ENCODE measurements around the gene TMEM209.

Gene TMEM209

DNA sequence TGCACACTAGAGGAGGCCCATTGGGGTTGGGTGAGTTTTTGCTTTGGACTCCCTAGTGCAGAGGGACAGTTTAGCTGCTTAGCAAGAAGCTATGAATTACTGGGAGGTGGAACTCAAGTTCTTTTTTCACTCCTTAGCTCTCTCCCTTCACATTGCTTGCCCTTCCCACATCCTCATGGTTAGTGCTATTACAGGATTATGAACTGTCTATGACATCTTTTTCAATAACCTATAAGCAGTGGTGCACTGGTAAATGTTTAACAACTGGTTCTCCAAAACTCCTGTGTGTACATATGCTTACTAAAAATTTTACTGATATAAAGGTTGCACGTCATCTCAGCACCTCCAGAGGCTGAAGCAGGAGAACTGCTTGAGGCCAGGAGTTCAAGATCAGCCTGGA lies 8.6 kb upstream of the TMEM209 start:
- TF ChIP-seq, protein P1, sequence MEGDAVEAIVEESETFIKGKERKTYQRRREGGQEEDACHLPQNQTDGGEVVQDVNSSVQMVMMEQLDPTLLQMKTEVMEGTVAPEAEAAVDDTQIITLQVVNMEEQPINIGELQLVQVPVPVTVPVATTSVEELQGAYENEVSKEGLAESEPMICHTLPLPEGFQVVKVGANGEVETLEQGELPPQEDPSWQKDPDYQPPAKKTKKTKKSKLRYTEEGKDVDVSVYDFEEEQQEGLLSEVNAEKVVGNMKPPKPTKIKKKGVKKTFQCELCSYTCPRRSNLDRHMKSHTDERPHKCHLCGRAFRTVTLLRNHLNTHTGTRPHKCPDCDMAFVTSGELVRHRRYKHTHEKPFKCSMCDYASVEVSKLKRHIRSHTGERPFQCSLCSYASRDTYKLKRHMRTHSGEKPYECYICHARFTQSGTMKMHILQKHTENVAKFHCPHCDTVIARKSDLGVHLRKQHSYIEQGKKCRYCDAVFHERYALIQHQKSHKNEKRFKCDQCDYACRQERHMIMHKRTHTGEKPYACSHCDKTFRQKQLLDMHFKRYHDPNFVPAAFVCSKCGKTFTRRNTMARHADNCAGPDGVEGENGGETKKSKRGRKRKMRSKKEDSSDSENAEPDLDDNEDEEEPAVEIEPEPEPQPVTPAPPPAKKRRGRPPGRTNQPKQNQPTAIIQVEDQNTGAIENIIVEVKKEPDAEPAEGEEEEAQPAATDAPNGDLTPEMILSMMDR (IDR thresholded peaks at IDR 0.05; ENCODE audit: low read depth, low read length, missing control alignments), result no peak
- no peak overlapping the region for H3K4me3 ChIP-seq (replicated peaks; ENCODE audit: low read depth, low read length)
- no peak for DNase-seq (ENCODE audit: extremely low read depth, low read depth)

DNA sequence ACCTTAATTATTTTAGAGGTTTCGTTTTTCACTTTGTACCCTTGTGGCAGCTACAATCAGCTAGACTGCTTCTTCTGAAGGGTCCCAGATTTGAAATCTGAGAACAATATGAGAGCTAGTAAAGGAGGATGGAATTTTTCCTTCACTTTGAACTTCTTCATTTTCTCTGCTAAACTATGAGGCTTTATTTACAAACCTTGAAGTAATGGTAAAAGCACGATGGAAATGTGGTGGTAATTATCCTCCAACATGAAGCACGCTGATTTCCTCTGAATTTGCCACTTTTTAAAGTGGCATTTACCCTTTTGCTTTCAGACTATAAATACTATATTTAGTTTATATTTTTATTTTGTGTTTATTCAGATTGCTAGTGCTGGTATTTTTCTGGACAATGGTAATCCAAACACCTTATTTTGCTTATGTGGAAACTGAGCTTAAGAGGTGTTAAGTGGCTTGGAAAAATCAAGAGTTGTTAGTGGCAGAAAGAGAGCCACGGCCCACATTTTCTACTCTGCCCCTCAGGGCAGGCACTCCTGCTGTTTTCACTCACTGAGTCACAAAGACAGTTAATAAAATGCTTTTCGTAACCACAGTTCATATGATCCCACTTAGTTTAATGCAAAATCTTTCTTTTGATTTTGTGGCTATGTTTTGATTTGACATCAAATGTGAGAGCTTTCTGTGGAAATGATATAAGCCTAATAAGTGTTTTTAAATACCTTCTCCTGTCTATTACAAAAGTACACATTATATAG lies 5.2 kb upstream of the TMEM209 start:
- no peak overlapping the region; the same call in 1 of the 2 replicates for H3K4me3 ChIP-seq (replicated peaks; ENCODE audit: low read depth, low read length)
- TF ChIP-seq, protein P1 (IDR thresholded peaks at IDR 0.05; ENCODE audit: low read depth, low read length, missing control alignments), result no peak
- DNase-seq (ENCODE audit: extremely low read depth, low read depth), result no peak

DNA sequence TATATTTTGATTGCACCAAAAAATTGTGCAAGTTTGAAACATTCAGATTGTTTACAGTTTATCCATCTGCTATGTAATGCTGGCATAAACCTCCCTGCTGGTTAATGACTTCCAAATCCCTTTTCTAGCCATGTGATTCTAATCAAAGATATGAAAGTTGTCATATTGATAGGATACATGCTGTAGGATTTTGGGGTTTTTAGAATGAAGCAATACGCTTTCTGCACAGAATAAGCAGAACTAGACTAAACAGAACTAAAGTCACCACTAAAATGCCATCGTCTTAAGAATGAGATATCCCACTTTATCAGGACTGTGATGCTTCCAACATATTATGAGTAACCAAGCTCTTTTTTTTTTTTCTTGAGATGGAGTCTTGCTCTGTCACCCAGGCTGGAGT lies 3.3 kb upstream of the TMEM209 start:
- TF ChIP-seq, protein P1 (IDR thresholded peaks at IDR 0.05; ENCODE audit: low read depth, low read length, missing control alignments), result no peak
- H3K4me3 ChIP-seq (replicated peaks; ENCODE audit: low read depth, low read length), result no peak overlapping the region
- DNase-seq (ENCODE audit: extremely low read depth, low read depth), result no peak

DNA sequence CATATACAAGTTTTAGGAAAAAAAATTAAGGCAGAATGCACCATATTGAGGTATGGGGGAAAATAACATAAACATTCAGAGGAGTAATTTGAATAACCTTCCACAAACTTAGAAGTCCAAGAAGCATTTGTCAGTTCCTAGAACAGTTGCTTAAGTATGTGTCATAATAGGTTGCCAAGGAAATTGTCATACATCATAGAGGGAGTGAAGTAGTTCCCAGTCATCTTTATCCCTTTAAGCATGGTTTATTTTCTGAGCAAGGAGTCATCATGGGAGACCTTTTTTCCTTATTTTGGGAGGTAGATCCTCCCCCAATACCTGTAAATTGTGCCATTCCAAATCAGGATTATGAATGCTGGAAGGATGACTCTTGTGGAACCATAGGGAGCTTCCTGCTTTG lies 2.4 kb upstream of the TMEM209 start, which contains the start of gene SSMEM1:
TSS of gene SSMEM1 (plus strand) at position 219 of the 400 bp plus-strand sequence. CDS start at position 270, 51 bp downstream.
- TF ChIP-seq, protein P1 (IDR thresholded peaks at IDR 0.05; ENCODE audit: low read depth, low read length, missing control alignments), result no peak
- no peak within 1 kb of the TSS for H3K4me3 ChIP-seq (replicated peaks; ENCODE audit: low read depth, low read length)

DNA sequence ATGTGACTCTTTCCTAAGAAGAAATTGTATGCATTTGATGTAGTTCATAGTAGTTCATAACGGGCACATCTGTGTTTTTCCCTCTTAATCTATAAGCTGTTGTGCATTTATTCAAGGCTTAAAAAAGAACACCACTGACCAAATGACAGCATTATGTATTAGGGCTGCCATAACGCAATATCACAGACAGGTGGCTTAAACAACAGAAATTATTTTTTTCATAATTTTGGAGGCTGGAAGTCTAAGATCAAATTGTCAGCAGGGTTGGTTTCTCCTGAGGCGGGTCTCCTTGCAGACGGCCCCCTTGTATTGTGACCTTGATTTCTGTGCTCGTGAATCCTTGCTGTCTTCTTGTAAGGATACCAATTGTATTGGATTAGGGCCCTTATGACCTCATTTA lies 1.8 kb upstream of the TMEM209 start:
- H3K4me3 ChIP-seq (replicated peaks; ENCODE audit: low read depth, low read length), result no peak overlapping the region
- TF ChIP-seq, protein P1 (IDR thresholded peaks at IDR 0.05; ENCODE audit: low read depth, low read length, missing control alignments), result no peak
- DNase-seq (ENCODE audit: extremely low read depth, low read depth), result no peak

More for the DNA sequence above, 2.4 kb upstream of the TMEM209 start, which contains the start of gene SSMEM1:
- DNase-seq (ENCODE audit: extremely low read depth, low read depth), result no peak

DNA sequence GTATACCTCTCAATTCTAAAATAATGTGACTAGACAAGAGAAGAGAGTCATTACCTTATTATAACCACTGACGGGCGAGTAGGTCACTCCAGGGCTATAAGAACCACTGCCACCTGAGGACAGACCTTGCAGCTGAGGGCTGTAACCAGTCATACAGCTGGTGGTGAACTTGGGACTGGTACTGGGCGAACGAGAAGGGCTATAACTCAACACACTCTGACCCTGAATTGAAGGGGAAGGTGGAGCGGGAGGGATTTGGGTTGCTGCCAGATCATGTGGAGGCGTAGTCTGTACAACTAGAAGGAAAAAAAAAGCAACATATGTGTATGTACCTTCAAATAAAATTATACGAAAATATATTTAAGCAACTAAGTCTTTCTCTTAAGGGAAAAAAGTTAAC lies 3.4 kb downstream of the TMEM209 start:
- DNase-seq (ENCODE audit: extremely low read depth, low read depth), result no peak
- TF ChIP-seq, protein P1 (IDR thresholded peaks at IDR 0.05; ENCODE audit: low read depth, low read length, missing control alignments), result no peak
- H3K4me3 ChIP-seq (replicated peaks; ENCODE audit: low read depth, low read length), result no peak overlapping the region
